C1 segment of cervical spinal cord (tissue), 14 donors: Measurements from ENCODE around the gene ARHGAP22.

Experiments used
- DNase-seq, 14 donors: peaks; one replicate each; lab custom pipeline; 2025; lab: John Stamatoyannopoulos, UW

Gene ARHGAP22

GRCh38 chr10:48608279-48608681, 3.4 kb upstream of the ARHGAP22 start:
- DNase-seq: peak in 1 of 14 donors; percentile 12

GRCh38 chr10:48607356-48608278, 2.7 kb upstream of the ARHGAP22 start:
- no peak for DNase-seq

GRCh38 chr10:48606530-48607355, 1.9 kb upstream of the ARHGAP22 start:
- peak in 2 of 14 donors; percentile 33 to 48 for DNase-seq

GRCh38 chr10:48605786-48606529, 1.1 kb upstream of the ARHGAP22 start:
- no peak for DNase-seq

- peak in 11 of 14 donors; percentile 70 to 91 (median 78) for DNase-seq
Observed at GRCh38 chr10:48604039-48604990, 558 bp downstream of the ARHGAP22 start.

- DNase-seq: no peak
Observed at GRCh38 chr10:48603421-48604038, 1.3 kb downstream of the ARHGAP22 start.

GRCh38 chr10:48602401-48603135, 2.3 kb downstream of the ARHGAP22 start:
- DNase-seq: peak in 1 of 14 donors; percentile 20

- no peak for DNase-seq
Observed at GRCh38 chr10:48601789-48602188, 3.1 kb downstream of the ARHGAP22 start.

GRCh38 chr10:48600645-48601505, 4.0 kb downstream of the ARHGAP22 start:
- peak in 1 of 14 donors; percentile 77 for DNase-seq

GRCh38 chr10:48599830-48600134, 5.1 kb downstream of the ARHGAP22 start:
- peak in 3 of 14 donors; percentile 36 to 89 (median 42) for DNase-seq

- peak in 1 of 14 donors; percentile 55 for DNase-seq
Observed at GRCh38 chr10:48598936-48599829, 5.7 kb downstream of the ARHGAP22 start.

GRCh38 chr10:48598243-48598935, 6.5 kb downstream of the ARHGAP22 start:
- DNase-seq: peak in 12 of 14 donors; percentile 29 to 83 (median 63)

- DNase-seq: no peak
Observed at GRCh38 chr10:48595539-48595932, 9.3 kb downstream of the ARHGAP22 start.

GRCh38 chr10:48594803-48595538, 9.9 kb downstream of the ARHGAP22 start:
- DNase-seq: no peak

- DNase-seq: no peak
Observed at GRCh38 chr10:48594371-48594770, 10.5 kb downstream of the ARHGAP22 start.

GRCh38 chr10:48592346-48592745, 12.5 kb downstream of the ARHGAP22 start:
- no peak for DNase-seq
